GM21529 (cell line): ENCODE measurements around the gene POM121.
"Not testable (repeated sequence)": the region's sequence is repeated elsewhere in the genome, so short reads cannot be mapped to it uniquely, and the experiment has no call there.

ENCODE experiments used
- ATAC-seq: cut with Tn5 transposase; IDR thresholded peaks from one replicate; pipeline ENCODE4 v1.9.1; 2021; ENCODE audit not compliant: unreplicated experiment

The POM121 gene

GRCh38 chr7:72995484-72995883 lies 70.6 kb downstream of the POM121 start:
- ATAC-seq = not testable (repeated sequence)

DNA sequence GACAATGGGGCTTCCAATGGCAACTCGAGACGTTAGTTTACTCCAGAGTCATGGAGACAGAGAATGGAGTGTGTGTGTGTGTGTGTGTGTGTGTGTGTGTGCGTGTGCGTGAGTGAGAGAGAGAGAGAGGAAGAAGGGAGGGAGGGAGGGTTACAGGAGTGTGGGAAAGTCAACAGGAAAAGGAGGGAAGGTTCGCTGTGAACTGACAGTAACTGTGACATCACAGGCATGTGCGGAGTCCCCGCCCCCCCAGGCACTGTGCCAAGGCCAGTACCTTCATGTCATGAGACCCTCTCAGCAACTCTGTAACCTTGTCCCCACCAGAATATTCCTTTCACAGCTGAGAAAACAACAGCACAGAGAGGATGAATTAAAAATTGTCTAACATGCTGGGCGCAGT lies 72.6 kb downstream of the POM121 start:
- not testable (repeated sequence) for ATAC-seq

- not testable (repeated sequence) for ATAC-seq
These were observed 73.1 kb downstream of the POM121 start for GRCh38 chr7:72997887-72998468.
